Naive B cell (primary cell): ENCODE results near the gene HES5. TPM values are rescaled to one million over a fixed set of nuclear protein-coding genes. Genes with fewer than 3 reads are reported as not detected.

Experiments
- ATAC-seq, 2 donors: fragments of 150-1000 bp; cut with Tn5 transposase; 2 replicates each; pipeline ENCODE4 v1.10.0; 2021; ENCODE audit warnings: low read depth in 2 of 2, mild to moderate bottlenecking in 2 of 2, moderate library complexity in 2 of 2
- DNase-seq: peaks from one replicate; pipeline ENCODE4 v3.0.0; 2022
- H3K27ac Mint-ChIP-seq, 6 donors: one replicate each; pipeline ENCODE4 v1.8.0; 2020 to 2022; ENCODE audit warnings: mild to moderate bottlenecking in 6 of 6, mixed read lengths in 6 of 6, moderate library complexity in 5 of 6, inconsistent platforms in 2 of 6
- H3K27me3 Mint-ChIP-seq, 3 donors: one replicate each; pipeline ENCODE4 v1.8.0; 2021 to 2022; ENCODE audit warnings: mixed read lengths in 3 of 3, mild to moderate bottlenecking in 1 of 3
- H3K36me3 Mint-ChIP-seq, 2 donors: one replicate each; pipeline ENCODE4 v1.8.0; 2020 to 2022; ENCODE audit warnings: mixed read lengths in 2 of 2, inconsistent platforms in 1 of 2, mild to moderate bottlenecking in 1 of 2
- H3K4me1 Mint-ChIP-seq, 3 donors: one replicate each; pipeline ENCODE4 v1.8.0; 2020 to 2022; ENCODE audit warnings: mixed read lengths in 3 of 3, inconsistent platforms in 1 of 3, mild to moderate bottlenecking in 1 of 3, moderate library complexity in 1 of 3
- H3K4me3 Mint-ChIP-seq, 8 donors: one replicate each; pipeline ENCODE4 v1.8.0; 2020 to 2022; ENCODE audit warnings: mild to moderate bottlenecking in 8 of 8, mixed read lengths in 8 of 8, moderate library complexity in 8 of 8, inconsistent platforms in 2 of 8
- H3K9me3 Mint-ChIP-seq, 7 donors: one replicate each; pipeline ENCODE4 v1.8.0; 2020 to 2022; ENCODE audit warnings: mixed read lengths in 7 of 7, mild to moderate bottlenecking in 5 of 7, inconsistent platforms in 2 of 7, moderate library complexity in 1 of 7
- polyA plus RNA-seq, 6 donors: library from polyadenylated mRNA; unstranded; fragments of 300-500 nt; fragmentation: Illumina TruSeq; gene quantifications; one replicate each; pipeline ENCODE4 v1.2.3, GENCODE V29; 2021; ENCODE audit warnings: low read depth in 6 of 6

Gene HES5
- polyA plus RNA-seq, 6 donors from 2014 or later, result not detected

- H3K27me3 Mint-ChIP-seq, result no peaks in the 10 kb centered on the region
- H3K4me3 Mint-ChIP-seq, result no peak overlapping the region
- ATAC-seq (no peak), DNase-seq (no peak)
- H3K36me3 Mint-ChIP-seq, result peaks cover 0 to 16% of the 10 kb centered on the region in 2 donors
- peaks cover 6 to 16% (median 12%) of the 10 kb centered on the region in 7 donors for H3K9me3 Mint-ChIP-seq
- peaks cover 7 to 20% (median 12%) of the 10 kb centered on the region in 3 donors for H3K4me1 Mint-ChIP-seq
- H3K27ac Mint-ChIP-seq, result no peak overlapping the region
These were observed 41.4 kb downstream of the HES5 start for GRCh38 chr1:2488688-2489087.

GRCh38 chr1:2486558-2486957 is 43.5 kb downstream of the HES5 start:
- H3K9me3 Mint-ChIP-seq, result peaks cover 6 to 16% (median 12%) of the 10 kb centered on the region in 7 donors
- H3K27ac Mint-ChIP-seq, result no peak overlapping the region
- DNase-seq, result no peak
- ATAC-seq, result no peak
- peaks cover 0 to 7% (median 5%) of the 10 kb centered on the region in 3 donors for H3K4me1 Mint-ChIP-seq
- no peak overlapping the region for H3K4me3 Mint-ChIP-seq
- peaks cover 0 to 16% of the 10 kb centered on the region in 2 donors for H3K36me3 Mint-ChIP-seq
- H3K27me3 Mint-ChIP-seq, result no peaks in the 10 kb centered on the region

DNA sequence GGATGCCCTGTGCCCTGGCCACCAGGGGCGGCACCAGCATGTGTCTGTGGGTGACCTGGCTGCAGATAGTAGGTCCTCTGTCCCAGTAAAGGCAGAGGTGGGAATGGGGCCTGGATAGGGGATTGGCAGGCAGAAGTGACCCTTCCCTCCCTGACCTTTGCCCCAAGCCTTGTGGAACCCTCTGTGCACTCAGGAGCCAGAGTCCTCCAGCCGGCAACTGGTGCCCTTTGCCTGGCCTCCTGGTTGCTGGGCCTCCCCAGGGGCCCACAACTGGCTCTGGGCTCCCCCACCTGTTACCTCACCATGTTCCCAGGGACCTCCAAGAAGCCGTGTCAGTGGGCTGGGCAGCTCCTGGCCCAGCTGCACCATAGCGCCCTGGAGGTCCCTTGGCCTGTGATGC is 44.0 kb downstream of the HES5 start:
- H3K27me3 Mint-ChIP-seq, result no peaks in the 10 kb centered on the region
- peaks cover 6 to 16% (median 12%) of the 10 kb centered on the region in 7 donors for H3K9me3 Mint-ChIP-seq
- ATAC-seq (no peak), DNase-seq (no peak)
- peaks cover 0 to 16% of the 10 kb centered on the region in 2 donors for H3K36me3 Mint-ChIP-seq
- H3K4me1 Mint-ChIP-seq, result peaks cover 0 to 7% (median 6%) of the 10 kb centered on the region in 3 donors
- H3K27ac Mint-ChIP-seq, result no peak overlapping the region
- H3K4me3 Mint-ChIP-seq, result no peak overlapping the region

DNA sequence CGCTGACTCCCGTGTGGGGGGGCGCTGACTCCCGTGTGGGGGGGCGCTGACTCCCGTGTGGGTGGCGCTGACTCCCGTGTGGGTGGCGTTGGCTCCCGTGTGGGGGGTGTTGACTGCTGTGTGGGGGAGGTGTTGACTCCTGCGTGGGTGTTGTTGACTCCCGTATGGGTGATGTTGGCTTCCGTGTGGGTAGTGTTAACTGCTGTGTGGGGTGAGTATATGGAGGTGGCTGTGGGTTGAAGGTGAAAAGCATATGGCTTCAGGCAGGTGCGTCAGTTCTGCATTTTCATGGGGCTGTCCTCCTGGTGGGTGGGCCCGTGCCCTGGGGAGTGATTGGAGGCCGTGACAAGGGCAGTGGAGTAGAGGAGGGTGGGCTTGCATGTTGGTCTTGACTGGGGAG is 46.1 kb downstream of the HES5 start:
- Mint-ChIP-seq H3K4me3 (no peak overlapping the region), H3K9me3 (peaks cover 2 to 13% (median 11%) of the 10 kb centered on the region in 7 donors), H3K4me1 (peaks cover 0 to 8% (median 7%) of the 10 kb centered on the region in 3 donors), H3K27me3 (no peaks in the 10 kb centered on the region), H3K27ac (no peak overlapping the region), H3K36me3 (peaks cover 0 to 14% of the 10 kb centered on the region in 2 donors)
- ATAC-seq (no peak), DNase-seq (no peak)

- H3K4me1 Mint-ChIP-seq, result peaks cover 0 to 8% (median 7%) of the 10 kb centered on the region in 3 donors
- ATAC-seq (no peak), DNase-seq (no peak)
- H3K36me3 Mint-ChIP-seq, result peaks cover 0 to 5% of the 10 kb centered on the region in 2 donors
- H3K9me3 Mint-ChIP-seq, result peaks cover 1 to 3% (median 3%) of the 10 kb centered on the region in 7 donors
- no peak overlapping the region for H3K27ac Mint-ChIP-seq
- H3K27me3 Mint-ChIP-seq, result no peaks in the 10 kb centered on the region
- H3K4me3 Mint-ChIP-seq, result no peak overlapping the region
These were observed 47.0 kb downstream of the HES5 start for GRCh38 chr1:2483026-2483425.

DNA sequence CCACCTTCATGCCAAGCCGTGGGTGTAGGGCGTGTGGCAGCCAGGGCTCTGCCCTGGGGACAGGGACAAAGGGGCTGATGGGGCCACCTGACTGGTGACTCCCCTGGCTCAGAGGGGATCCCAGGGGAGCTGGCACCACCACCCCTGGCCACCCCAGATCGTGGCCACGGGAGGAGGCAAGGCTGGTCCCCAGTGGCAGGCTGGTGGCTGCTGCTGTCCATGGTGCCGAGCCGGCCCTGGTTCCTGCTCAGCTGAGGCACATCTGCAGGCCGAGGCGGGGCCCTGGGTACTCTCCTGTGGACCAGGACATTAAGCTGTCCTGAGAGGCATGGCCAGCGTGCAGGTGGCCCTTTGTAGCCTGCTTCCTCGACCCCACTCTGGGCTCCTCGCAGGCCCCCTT is 47.5 kb downstream of the HES5 start:
- ATAC-seq (no peak), DNase-seq (no peak)
- peaks cover 0 to 2% (median 0%) of the 10 kb centered on the region in 7 donors for H3K9me3 Mint-ChIP-seq
- H3K36me3 Mint-ChIP-seq, result peaks cover 0 to under 1% of the 10 kb centered on the region in 2 donors
- no peak overlapping the region for H3K27ac Mint-ChIP-seq
- peaks cover 0 to 8% (median 7%) of the 10 kb centered on the region in 3 donors for H3K4me1 Mint-ChIP-seq
- no peaks in the 10 kb centered on the region for H3K27me3 Mint-ChIP-seq
- H3K4me3 Mint-ChIP-seq, result no peak overlapping the region

- no peaks in the 10 kb centered on the region for H3K36me3 Mint-ChIP-seq
- peaks cover 0 to 1% (median 0%) of the 10 kb centered on the region in 7 donors for H3K9me3 Mint-ChIP-seq
- DNase-seq (no peak), ATAC-seq (no peak)
- no peak overlapping the region for H3K27ac Mint-ChIP-seq
- H3K27me3 Mint-ChIP-seq, result no peaks in the 10 kb centered on the region
- peaks cover 0 to 8% (median 7%) of the 10 kb centered on the region in 3 donors for H3K4me1 Mint-ChIP-seq
- H3K4me3 Mint-ChIP-seq, result peak overlapping the region in 1 of 8 donors; percentile 5
These were observed 48.2 kb downstream of the HES5 start for GRCh38 chr1:2481885-2482284.

DNA sequence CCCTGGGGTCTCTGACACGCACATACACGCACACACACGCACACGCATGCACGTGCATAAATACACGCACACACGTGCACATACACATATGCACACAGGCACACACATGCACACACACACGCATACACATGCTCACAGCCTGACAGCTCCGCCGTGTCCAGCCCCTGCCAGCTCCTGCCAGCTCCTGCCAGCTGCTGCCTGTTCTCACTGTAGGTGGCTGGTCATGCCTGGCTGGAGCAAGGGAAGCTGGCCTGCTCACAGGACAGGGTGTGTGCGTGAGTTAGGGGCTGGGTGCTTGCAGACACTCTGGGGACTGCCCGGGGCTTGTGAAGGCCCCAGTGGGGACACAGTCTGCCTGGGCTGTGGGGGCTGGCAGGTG is 49.1 kb downstream of the HES5 start:
- Mint-ChIP-seq H3K36me3 (no peaks in the 10 kb centered on the region), H3K27ac (no peak overlapping the region), H3K27me3 (no peaks in the 10 kb centered on the region), H3K9me3 (no peaks in the 10 kb centered on the region), H3K4me3 (no peak overlapping the region), H3K4me1 (peaks cover 0 to 8% (median 7%) of the 10 kb centered on the region in 3 donors)
- no peak for DNase-seq
- ATAC-seq, result peak in 1 of 2 donors; percentile 37

DNA sequence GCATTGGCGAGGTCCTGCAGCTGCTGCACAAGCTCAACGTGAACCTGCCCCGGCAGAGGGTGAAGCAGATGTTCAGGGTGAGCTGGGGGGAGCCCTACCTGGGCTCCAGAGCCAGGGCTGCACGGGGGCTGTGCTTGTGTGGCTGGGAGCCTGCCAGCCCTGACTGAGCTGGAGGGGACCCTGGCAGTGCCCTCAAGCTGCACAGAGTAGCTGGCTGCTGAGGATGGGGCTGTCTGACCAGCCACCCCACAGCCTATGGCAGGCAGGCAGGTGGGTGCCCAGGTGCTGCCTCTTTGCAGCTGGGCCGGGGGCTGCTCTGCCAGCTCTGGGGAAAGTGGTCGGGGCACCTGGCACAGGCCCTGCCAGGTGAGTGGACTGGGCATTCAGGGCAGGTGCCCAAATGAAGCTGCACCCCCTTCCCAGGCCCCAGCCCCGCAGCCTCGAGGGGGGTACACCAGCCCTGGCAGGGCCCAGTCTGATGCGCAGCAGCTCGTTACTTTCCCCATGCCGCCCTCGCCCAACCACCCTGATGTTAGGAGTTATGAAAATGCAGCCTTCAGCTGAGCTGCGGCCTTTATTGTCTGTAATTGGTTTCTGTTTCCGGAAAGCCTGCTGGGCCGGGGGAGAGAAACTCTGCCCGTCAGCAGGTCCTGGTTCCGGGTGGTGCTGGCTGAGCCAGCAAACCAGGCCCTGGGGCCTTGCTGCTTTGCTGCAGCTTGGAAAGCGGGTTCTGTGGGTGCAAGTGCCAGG is 49.7 kb downstream of the HES5 start:
- Mint-ChIP-seq H3K27me3 (no peaks in the 10 kb centered on the region), H3K4me3 (peak overlapping the region in 1 of 8 donors; percentile 62), H3K27ac (no peak overlapping the region), H3K36me3 (no peaks in the 10 kb centered on the region), H3K9me3 (no peaks in the 10 kb centered on the region), H3K4me1 (peaks cover 0 to 8% (median 7%) of the 10 kb centered on the region in 3 donors)
- no peak for ATAC-seq
- no peak for DNase-seq

DNA sequence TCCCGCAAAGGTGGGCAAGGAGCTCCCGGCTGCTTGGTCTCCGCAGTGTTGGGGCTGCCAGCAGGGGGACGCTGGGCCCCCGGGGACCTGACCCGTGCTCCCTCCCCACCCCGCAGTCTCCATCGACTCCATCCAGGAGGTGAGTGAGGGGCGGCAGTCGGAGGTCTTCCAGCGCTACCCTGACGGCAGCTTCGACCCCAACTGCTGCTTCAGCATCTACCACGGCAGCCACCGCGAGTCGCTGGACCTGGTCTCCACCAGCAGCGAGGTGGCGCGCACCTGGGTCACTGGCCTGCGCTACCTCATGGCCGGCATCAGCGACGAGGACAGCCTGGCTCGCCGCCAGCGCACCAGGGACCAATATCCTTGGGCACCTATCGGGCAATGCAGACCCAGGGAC is 50.4 kb downstream of the HES5 start:
- ATAC-seq (no peak), DNase-seq (no peak)
- Mint-ChIP-seq H3K36me3 (no peaks in the 10 kb centered on the region), H3K27ac (no peak overlapping the region), H3K4me3 (no peak overlapping the region), H3K27me3 (no peaks in the 10 kb centered on the region), H3K4me1 (peaks cover 0 to 8% (median 7%) of the 10 kb centered on the region in 3 donors), H3K9me3 (no peaks in the 10 kb centered on the region)

DNA sequence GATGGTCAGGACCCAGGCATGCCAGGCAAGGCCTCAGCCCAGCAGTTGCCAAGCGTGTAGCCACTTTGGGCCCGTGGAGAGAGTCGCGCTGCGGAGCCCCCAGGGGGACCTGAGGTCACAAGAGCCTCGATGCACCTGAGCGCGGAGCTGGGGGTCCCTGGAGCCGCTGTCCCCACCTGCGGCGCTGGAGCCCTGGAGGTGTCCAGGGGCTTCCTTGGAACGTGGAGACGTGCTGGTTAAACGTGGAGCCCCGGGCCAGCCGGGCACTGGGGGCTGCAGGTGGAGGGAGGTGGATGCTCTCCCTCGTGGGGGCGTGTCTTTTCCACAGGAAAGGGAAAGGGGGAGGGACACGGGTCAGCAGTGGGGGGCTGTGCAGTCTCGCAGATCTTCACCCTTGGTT is 50.9 kb downstream of the HES5 start:
- H3K27me3 Mint-ChIP-seq, result no peaks in the 10 kb centered on the region
- no peak overlapping the region for H3K4me3 Mint-ChIP-seq
- H3K27ac Mint-ChIP-seq, result no peak overlapping the region
- no peaks in the 10 kb centered on the region for H3K36me3 Mint-ChIP-seq
- no peaks in the 10 kb centered on the region for H3K9me3 Mint-ChIP-seq
- DNase-seq (no peak), ATAC-seq (no peak)
- peaks cover 0 to 7% (median 4%) of the 10 kb centered on the region in 3 donors for H3K4me1 Mint-ChIP-seq

Other genes with a start within 250 kb of the HES5 start
- gene MORN1, start 138.7 kb downstream of the HES5 start, polyA plus RNA-seq, result 1 to 10 TPM in 5 of 6 donors, under 1 TPM in 1; 0.29 to 7.1 (median 6.1) TPM
- 100 to 1,000 TPM; 116 to 129 (median 121) TPM for gene RER1, start 138.4 kb downstream of the HES5 start, polyA plus RNA-seq
- 10 to 100 TPM; 10.7 to 24.1 (median 15.1) TPM for gene PEX10, start 117.7 kb downstream of the HES5 start, polyA plus RNA-seq
- gene PLCH2, start 54.0 kb downstream of the HES5 start, polyA plus RNA-seq, result 1 to 10 TPM in 5 of 6 donors, under 1 TPM in 1; 0.94 to 2.5 (median 1.6) TPM
- 10 to 100 TPM in 3 of 6 donors, 1 to 10 TPM in 3; 8.6 to 22.2 (median 9.9) TPM for gene PANK4, start 3.7 kb downstream of the HES5 start, polyA plus RNA-seq
- 10 to 100 TPM; 40.7 to 75.6 (median 50.4) TPM for gene TNFRSF14, start 26.1 kb upstream of the HES5 start, polyA plus RNA-seq
- gene PRXL2B, start 56.5 kb upstream of the HES5 start, polyA plus RNA-seq, result 10 to 100 TPM; 11.6 to 18.6 (median 13.7) TPM
- gene MMEL1, start 102.8 kb upstream of the HES5 start, polyA plus RNA-seq, result 1 to 10 TPM in 5 of 6 donors, not detected in 1; 1.0 to 8.5 (median 5.3) TPM